Measurements from ENCODE around the gene FBXO38.

The FBXO38 gene

GRCh38 chr5:148474025-148474511 lies 90.3 kb downstream of the FBXO38 start:
- no peak for DNase-seq (ENCODE audit: low spot score)

GRCh38 chr5:148476302-148476701 lies 92.5 kb downstream of the FBXO38 start:
- no peak for DNase-seq (ENCODE audit: low spot score)

GRCh38 chr5:148477429-148477828 lies 93.7 kb downstream of the FBXO38 start:
- no peak for DNase-seq (ENCODE audit: low spot score)

DNA sequence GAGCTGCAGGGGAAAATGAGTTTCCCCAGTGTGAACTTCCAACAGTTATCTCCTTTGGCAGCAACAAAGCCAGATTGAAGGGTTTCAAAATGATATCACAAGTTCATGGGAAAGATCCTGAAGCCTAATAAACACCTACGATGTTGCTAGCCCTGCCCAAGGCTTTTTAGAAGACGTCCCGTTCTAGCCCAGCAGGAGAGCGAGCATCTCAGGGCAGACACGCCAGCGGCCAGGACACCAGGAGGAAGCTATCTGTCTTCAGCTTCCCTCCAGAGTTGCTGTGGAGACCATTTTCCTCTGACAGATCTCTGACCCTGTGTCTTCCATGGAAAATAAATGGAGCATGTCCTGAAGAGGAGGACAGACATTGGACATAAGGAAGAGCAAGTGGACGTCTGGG lies 98.4 kb downstream of the FBXO38 start:
- DNase-seq (ENCODE audit: low spot score), result no peak

DNA sequence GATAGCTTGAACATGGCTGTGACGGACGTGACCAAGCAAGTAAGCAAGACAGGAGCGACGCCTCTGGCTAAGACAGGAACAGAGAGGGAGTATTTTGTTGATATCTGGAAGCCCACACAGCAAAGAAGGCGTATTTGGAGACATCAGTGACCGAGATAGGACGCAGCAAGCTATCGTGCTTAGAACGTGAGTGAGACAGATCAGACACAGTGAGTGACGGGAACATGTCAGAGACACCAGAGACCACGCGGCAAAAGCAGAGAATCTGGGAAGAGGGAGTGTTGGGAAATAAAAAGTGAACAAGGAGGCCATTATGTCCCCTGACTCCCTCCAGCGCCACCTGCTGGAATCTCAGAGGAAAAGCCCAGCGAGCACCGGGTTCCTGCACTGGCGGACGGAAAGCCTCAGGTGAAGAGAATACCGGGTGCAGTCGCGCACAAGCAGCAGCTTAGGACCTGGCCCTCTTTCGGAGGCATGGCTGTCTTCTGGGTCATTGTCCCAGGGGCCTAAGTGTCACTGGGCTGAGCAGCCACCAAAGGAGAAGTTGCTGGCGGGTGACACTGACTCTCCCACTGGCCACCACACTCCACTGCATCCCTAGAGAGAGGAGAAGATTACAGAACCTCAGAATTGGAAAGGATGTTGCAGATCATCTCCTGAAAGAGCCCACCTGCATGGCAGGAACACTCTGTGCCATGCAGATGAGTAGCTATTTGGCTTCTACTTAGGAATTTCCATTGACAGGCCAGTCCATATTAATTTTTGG lies 99.1 kb downstream of the FBXO38 start:
- peak; percentile 55 for DNase-seq (ENCODE audit: low spot score)

DNA sequence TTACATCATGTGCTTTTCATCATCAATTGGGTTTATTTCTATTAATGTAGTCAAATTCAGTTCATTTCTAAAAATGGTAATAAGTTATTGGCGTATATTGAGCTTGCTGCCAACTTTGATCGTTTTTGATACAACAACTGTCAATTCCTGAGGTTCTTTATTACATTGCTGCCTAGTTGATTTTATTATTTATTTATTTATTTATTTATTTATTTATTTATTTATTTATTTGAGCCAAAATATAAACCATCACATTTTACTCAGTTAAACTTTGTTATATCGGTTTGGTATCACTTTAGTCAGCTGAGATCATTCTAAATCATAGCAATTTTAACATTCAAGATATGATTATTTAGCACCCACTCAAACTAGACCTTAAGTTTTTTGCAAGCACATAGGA lies 100.0 kb downstream of the FBXO38 start:
- DNase-seq (ENCODE audit: low spot score), result no peak

- no peak for DNase-seq (ENCODE audit: low spot score)
Observed at GRCh38 chr5:148484651-148485050, 100.9 kb downstream of the FBXO38 start.

DNA sequence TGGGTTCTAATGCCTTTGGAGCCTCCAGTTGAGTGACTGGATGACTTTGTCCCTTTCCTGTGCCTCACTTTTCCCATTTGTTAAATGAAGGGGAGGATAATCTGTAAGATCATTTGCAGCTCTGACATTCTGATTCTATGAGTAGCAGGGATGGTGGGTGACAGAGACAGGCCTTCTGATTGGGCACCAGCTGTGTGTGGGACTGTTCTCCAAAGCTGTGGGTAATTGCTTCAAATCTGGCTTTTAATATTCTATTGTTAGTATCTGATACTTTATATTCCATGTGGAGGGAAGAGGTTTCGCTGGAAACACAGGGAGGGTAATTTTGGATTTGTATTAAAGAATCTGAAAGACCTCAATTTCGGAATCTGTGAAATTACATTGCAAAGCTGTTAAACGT lies 102.7 kb downstream of the FBXO38 start:
- DNase-seq (ENCODE audit: low spot score), result no peak

DNA sequence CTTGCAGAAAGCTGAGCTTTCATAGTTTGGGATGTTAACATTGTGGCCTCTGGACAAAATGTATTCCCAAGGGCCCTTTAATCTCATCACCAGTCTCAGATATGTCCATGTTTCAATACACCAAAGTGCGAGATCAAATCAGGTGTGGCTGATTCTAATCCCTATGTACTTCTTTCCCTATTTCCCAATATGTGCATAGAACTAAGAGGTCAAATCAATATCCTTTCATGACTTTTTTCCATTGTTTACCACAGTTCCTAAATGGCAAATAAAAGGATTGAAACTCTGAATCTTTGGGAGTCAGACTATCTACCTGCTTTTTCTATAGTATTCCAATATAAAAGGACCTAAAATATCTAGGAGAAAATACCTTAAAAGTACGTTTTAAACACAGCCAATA lies 105.0 kb downstream of the FBXO38 start:
- DNase-seq (ENCODE audit: low spot score), result no peak

- DNase-seq (ENCODE audit: low spot score), result no peak
Observed at GRCh38 chr5:148491015-148491792, 107.4 kb downstream of the FBXO38 start.

- DNase-seq (ENCODE audit: low spot score), result peak; percentile 21
Observed at GRCh38 chr5:148491793-148492184, 108.0 kb downstream of the FBXO38 start.

DNA sequence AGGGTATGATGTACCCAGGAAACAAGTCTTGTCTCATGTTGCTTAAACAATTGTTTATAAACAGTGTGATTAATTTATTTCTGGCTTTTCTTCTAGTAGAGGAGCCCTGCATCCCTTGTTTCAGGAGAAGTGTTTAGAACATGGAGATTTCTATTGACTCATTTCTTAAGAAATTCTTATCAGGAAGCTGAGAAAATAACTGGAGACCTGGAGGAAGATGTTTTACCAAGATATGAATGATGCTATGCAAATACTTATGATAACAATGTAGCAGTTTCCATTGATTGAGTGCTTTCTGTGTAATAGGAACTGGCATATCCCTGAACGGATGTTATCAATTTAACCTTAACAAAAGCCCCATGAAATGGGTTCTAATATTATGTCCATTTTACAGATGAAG lies 108.6 kb downstream of the FBXO38 start:
- no peak for DNase-seq (ENCODE audit: low spot score)

Measured in HuH-7 (cell line).